IMR-90 (cell line): ENCODE results near the gene ATG5. TPM values are rescaled to one million over a fixed set of nuclear protein-coding genes. Genes with fewer than 3 reads are reported as not detected.

Experiments
- ATAC-seq: fragments of 200-7000 bp; cut with Tn5 transposase; 2 replicates; pipeline ENCODE4 v1.9.1; 2020; ENCODE audit warnings: low read depth, mild to moderate bottlenecking, moderate library complexity
- BruUV-seq: library from RNA; stranded (reverse); fragments of 400-500 nt; replicated peaks from 2 replicates; lab custom pipeline; 2021; lab: Mats Ljungman, UMichigan
- CTCF ChIA-PET: fragments of 300-600 bp; formaldehyde crosslinking; extraction: SDS; loops from one replicate; lab custom pipeline; 2021; ENCODE audit warnings: antibody characterized with exemption; lab: Yijun Ruan, JAX
- POLR2A ChIA-PET: fragments of 300-600 bp; sonication (Branson Sonifier 250); formaldehyde crosslinking; loops from one replicate; lab custom pipeline; 2022; ENCODE audit warnings: antibody characterized with exemption; ENCODE audit not compliant: unreplicated experiment; lab: Charles Lee
- DNase-seq: peaks from one replicate; pipeline ENCODE4 v3.0.0; 2013
- H2AFZ ChIP-seq: replicated peaks from 2 replicates; pipeline ENCODE3; 2013; ENCODE audit warnings: low read length, mild to moderate bottlenecking; ENCODE audit not compliant: poor library complexity
- H2AK5ac ChIP-seq: 2 replicates; pipeline ENCODE4 v1.6.1; 2013; ENCODE audit warnings: low read depth, low read length, inconsistent platforms
- H2AK9ac ChIP-seq: replicated peaks from 2 replicates; pipeline ENCODE3; 2013; ENCODE audit warnings: mild to moderate bottlenecking, low read depth, low read length, moderate library complexity; ENCODE audit not compliant: poor library complexity
- H2BK120ac ChIP-seq: 2 replicates; pipeline ENCODE4 v1.6.1; 2013; ENCODE audit warnings: low read depth, low read length, inconsistent platforms
- H2BK15ac ChIP-seq: 3 replicates; pipeline ENCODE4 v1.6.1; 2013; ENCODE audit warnings: low read depth, low read length, inconsistent platforms
- H2BK20ac ChIP-seq: 2 replicates; pipeline ENCODE4 v1.6.1; 2013; ENCODE audit warnings: low read depth, mild to moderate bottlenecking, inconsistent platforms, low read length, moderate library complexity
- H2BK5ac ChIP-seq: 2 replicates; pipeline ENCODE4 v1.6.1; 2013; ENCODE audit warnings: mild to moderate bottlenecking, low read depth, low read length, inconsistent platforms; ENCODE audit not compliant: poor library complexity, severe bottlenecking
- H3K14ac ChIP-seq: replicated peaks from 2 replicates; pipeline ENCODE4 v1.6.1; 2013; ENCODE audit warnings: low read depth, low read length, inconsistent platforms
- H3K18ac ChIP-seq: 2 replicates; pipeline ENCODE4 v1.6.1; 2013; ENCODE audit warnings: low read depth, low read length, control low read depth
- H3K23ac ChIP-seq: 2 replicates; pipeline ENCODE4 v1.6.1; 2013; ENCODE audit warnings: low read depth, low read length, inconsistent platforms
- H3K27ac ChIP-seq: 2 replicates; pipeline ENCODE4 v1.5.1; 2013; ENCODE audit warnings: mild to moderate bottlenecking, control low read depth, low read length; ENCODE audit not compliant: insufficient read depth
- H3K27me3 ChIP-seq: 2 replicates; pipeline ENCODE4 v1.6.1; 2013; ENCODE audit warnings: low read length; ENCODE audit not compliant: control insufficient read depth, insufficient read depth
- H3K36me3 ChIP-seq: 2 replicates; pipeline ENCODE4 v1.6.1; 2013; ENCODE audit warnings: low read length, mixed read lengths; ENCODE audit not compliant: control insufficient read depth, insufficient read depth
- H3K4ac ChIP-seq: 2 replicates; pipeline ENCODE4 v1.6.1; 2013; ENCODE audit warnings: low read depth, low read length, inconsistent platforms
- H3K4me1 ChIP-seq: 2 replicates; pipeline ENCODE4 v1.6.1; 2013; ENCODE audit warnings: low read length, mixed read lengths; ENCODE audit not compliant: control insufficient read depth, insufficient read depth
- H3K4me2 ChIP-seq: 2 replicates; pipeline ENCODE4 v1.6.1; 2013; ENCODE audit warnings: low read depth, mild to moderate bottlenecking, control low read depth, low read length, moderate library complexity
- H3K4me3 ChIP-seq: 2 replicates; pipeline ENCODE4 v1.5.1; 2013; ENCODE audit warnings: low read depth, mild to moderate bottlenecking, control low read depth, low read length, moderate library complexity; ENCODE audit not compliant: insufficient read depth
- H3K56ac ChIP-seq: 2 replicates; pipeline ENCODE4 v1.6.1; 2013; ENCODE audit warnings: low read length, inconsistent platforms; ENCODE audit not compliant: insufficient read depth; ENCODE audit errors: extremely low read depth
- H3K79me1 ChIP-seq, 2 experiments: 2 replicates each; pipeline ENCODE4 v1.6.1; 2013; ENCODE audit warnings: low read length in 2 of 2, inconsistent platforms in 1 of 2, low read depth in 1 of 2
- H3K9ac ChIP-seq: 2 replicates; pipeline ENCODE4 v1.6.1; 2013; ENCODE audit warnings: low read depth, low read length, control low read depth
- H3K9me1 ChIP-seq: 2 replicates; pipeline ENCODE4 v1.6.1; 2013; ENCODE audit warnings: low read length, inconsistent platforms; ENCODE audit not compliant: insufficient read depth
- H3K9me3 ChIP-seq: 2 replicates; pipeline ENCODE4 v1.6.1; 2013; ENCODE audit warnings: low read length; ENCODE audit not compliant: control insufficient read depth, insufficient read depth
- H4K20me1 ChIP-seq: 2 replicates; pipeline ENCODE4 v1.6.1; 2013; ENCODE audit warnings: low read length, inconsistent platforms; ENCODE audit not compliant: insufficient read depth
- H4K5ac ChIP-seq: 2 replicates; pipeline ENCODE4 v1.6.1; 2013; ENCODE audit warnings: mild to moderate bottlenecking, low read depth, low read length, control low read depth
- H4K8ac ChIP-seq, 2 experiments: 2 replicates each; pipeline ENCODE4 v1.6.1; 2013; ENCODE audit warnings: low read depth in 2 of 2, low read length in 2 of 2, control low read depth in 1 of 2, inconsistent platforms in 1 of 2
- H4K91ac ChIP-seq: 2 replicates; pipeline ENCODE4 v1.6.1; 2013; ENCODE audit warnings: low read depth, low read length, inconsistent platforms; ENCODE audit not compliant: insufficient read depth
- BHLHE40 ChIP-seq: fragments of 150-350 bp; IDR thresholded peaks from 2 replicates; pipeline ENCODE4 v1.6.1; 2016; ENCODE audit warnings: mild to moderate bottlenecking, low read depth, low read length
- CEBPB ChIP-seq: IDR thresholded peaks from 2 replicates; pipeline ENCODE4 v1.6.1; 2012; ENCODE audit warnings: low read depth, low read length, improper control_type of control experiment
- CHD1 ChIP-seq: IDR thresholded peaks from 2 replicates; pipeline ENCODE4 v1.6.1; 2012; ENCODE audit warnings: low read depth, low read length, improper control_type of control experiment
- CTCF ChIP-seq: conservative IDR thresholded peaks from 2 replicates; pipeline ENCODE4 v1.5.1; 2012; ENCODE audit warnings: mild to moderate bottlenecking, low read depth, low read length, improper control_type of control experiment
- FOS ChIP-seq: fragments of 150-350 bp; IDR thresholded peaks from 2 replicates; pipeline ENCODE4 v1.6.1; 2016; ENCODE audit warnings: low read depth, low read length
- MAFK ChIP-seq: IDR thresholded peaks from 2 replicates; pipeline ENCODE4 v1.6.1; 2012; ENCODE audit warnings: low read depth, low read length, improper control_type of control experiment
- MAZ ChIP-seq: IDR thresholded peaks from 2 replicates; pipeline ENCODE4 v1.6.1; 2012; ENCODE audit warnings: low read depth, mild to moderate bottlenecking, low read length, improper control_type of control experiment, moderate library complexity, borderline replicate concordance
- MXI1 ChIP-seq: IDR thresholded peaks from 2 replicates; pipeline ENCODE4 v1.6.1; 2012; ENCODE audit warnings: low read depth, mild to moderate bottlenecking, low read length, moderate library complexity, borderline replicate concordance
- NFE2L2 ChIP-seq: fragments of 150-350 bp; IDR thresholded peaks from 2 replicates; pipeline ENCODE4 v1.6.1; 2016; ENCODE audit warnings: low read depth, mild to moderate bottlenecking, low read length
- POLR2A ChIP-seq: IDR thresholded peaks from 2 replicates; pipeline ENCODE4 v1.6.1; 2012; ENCODE audit warnings: mild to moderate bottlenecking, low read depth, low read length
- RAD21 ChIP-seq: IDR thresholded peaks from 2 replicates; pipeline ENCODE4 v1.6.1; 2012; ENCODE audit warnings: low read length, improper control_type of control experiment
- RCOR1 ChIP-seq: IDR thresholded peaks from 2 replicates; pipeline ENCODE4 v1.6.1; 2012; ENCODE audit warnings: mild to moderate bottlenecking, low read length, improper control_type of control experiment; ENCODE audit not compliant: insufficient replicate concordance
- RFX5 ChIP-seq: IDR thresholded peaks from 2 replicates; pipeline ENCODE4 v1.8.0; 2012; ENCODE audit warnings: low read depth, mild to moderate bottlenecking, low read length, moderate library complexity
- WGBS, 2 experiments: methylation state at CpG; one replicate each; pipeline versions ENCODE4 v1.1.5 to v1.1.7; 2013; ENCODE audit warnings: missing lambda C conversion rate in 2 of 2; ENCODE audit not compliant: insufficient read length in 1 of 2; ENCODE audit errors: extremely low coverage in 2 of 2; 5-methylcytosine and 5-hydroxymethylcytosine counted together
- dilution Hi-C: fragments of 300-500 bp; cut with HindIII; formaldehyde crosslinking; loops from one replicate; pipeline ENCODE4 v1.14.3; 2018; ENCODE audit warnings: low sequenced_read_pairs; ENCODE audit not compliant: unreplicated experiment
- in situ Hi-C: fragments of 300-500 bp; cut with MboI; formaldehyde crosslinking; loops from 3 replicates; pipeline ENCODE4 v1.14.3; 2019; ENCODE audit warnings: low sequenced_read_pairs, inconsistent platforms, mixed read lengths
- intact Hi-C: fragments of 100-400 bp; cut with micrococcal nuclease; formaldehyde crosslinking; loops from 2 replicates; pipeline ENCODE4 v1.10.0; 2022
- polyA plus RNA-seq, 3 experiments: library from polyadenylated mRNA; depleted of rRNA; stranded (reverse); fragments of >200 nt; gene quantifications; 2 replicates each; pipeline ENCODE4 v1.2.3, GENCODE V29; 2012; ENCODE audit warnings: low replicate concordance in 1 of 3
- total RNA-seq: library from RNA; depleted of rRNA; stranded (reverse); fragments of >200 nt; gene quantifications from 2 replicates; pipeline ENCODE4 v1.2.3, GENCODE V29; 2012

Gene ATG5
- total and polyA plus RNA-seq, 2 of the 4 experiments (the other 2 are of a cell fraction): 13.5 to 28.0 TPM

DNA sequence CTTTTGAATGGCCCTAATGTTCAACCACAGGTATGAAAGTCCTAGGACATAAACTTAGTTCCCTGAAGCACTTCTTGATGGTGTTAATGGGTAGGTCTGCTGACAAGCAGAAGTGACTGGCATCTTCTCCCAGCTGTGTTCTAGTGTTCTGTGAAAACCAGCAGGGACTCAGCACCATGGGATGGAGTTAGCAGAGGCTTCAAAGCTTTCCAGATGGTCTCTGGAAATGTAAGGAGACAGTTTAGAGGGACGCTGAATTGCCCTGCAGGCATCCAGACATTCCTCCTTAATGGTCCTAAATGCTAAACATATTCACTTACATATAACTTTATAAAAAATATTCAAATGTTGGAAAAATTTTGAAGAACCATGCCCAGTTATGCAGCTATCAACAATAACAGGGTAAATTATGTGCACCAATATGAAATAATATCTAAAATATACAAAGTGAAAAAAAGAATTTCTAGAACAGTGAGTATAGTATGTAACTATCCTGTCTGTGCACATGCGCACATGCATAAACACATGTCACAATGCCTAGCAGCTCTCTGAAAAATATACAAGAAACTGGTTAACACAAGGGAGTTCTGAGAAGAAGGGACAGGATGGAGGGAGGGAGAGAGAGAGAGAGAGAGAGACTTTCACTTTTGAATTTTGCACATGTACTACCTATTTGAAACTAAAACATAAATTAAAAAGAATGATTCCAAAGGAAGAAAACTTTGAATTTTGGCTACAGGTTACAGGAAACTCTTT is 152.3 kb downstream of the ATG5 start:
- Histone ChIP-seq H2AK9ac (no peak overlapping the region), H3K9me1 (peaks cover 2% of the 10 kb centered on the region), H3K9ac (no peak overlapping the region), H3K4me3 (no peak overlapping the region), H2BK15ac (no peak overlapping the region), H3K79me1 (no peaks in the 10 kb centered on the region), H4K8ac (no peak overlapping the region), H4K20me1 (no peaks in the 10 kb centered on the region), H4K91ac (no peak overlapping the region), H2BK120ac (no peak overlapping the region), H4K5ac (no peak overlapping the region), H3K56ac (no peak overlapping the region), H3K27ac (no peak overlapping the region), H3K9me3 (no peaks in the 10 kb centered on the region), H3K36me3 (no peaks in the 10 kb centered on the region), H3K23ac (no peak overlapping the region), H2AK5ac (no peak overlapping the region), H3K27me3 (no peaks in the 10 kb centered on the region), H2AFZ (no peak overlapping the region), H2BK20ac (0 out of 2 replicates have a peak overlapping the region, but pooled peaks have one; percentile 55), H3K4ac (no peak overlapping the region), H3K14ac (no peak overlapping the region), H3K4me2 (no peak overlapping the region), H3K18ac (no peak overlapping the region; the same call in 1 of the 2 replicates), H3K4me1 (peaks cover 3% of the 10 kb centered on the region; the same call in 1 of the 2 replicates), H2BK5ac (no peak overlapping the region)
- POLR2A ChIA-PET: no interaction called here
- no CpG with 5 or more reads among the region's 2 CpGs for WGBS, 2 experiments
- in situ Hi-C loops (no loop called here), intact Hi-C loops (no loop called here), dilution Hi-C loops (no loop called here)
- ATAC-seq: no peak
- CTCF ChIA-PET: interaction anchor here (0.5 to 1.8 kb wide), 2 partner anchors 9 to 23 kb away, joined by 4 to 5 read pairs; no protein-coding TSS in a partner anchor
- DNase-seq: no peak
- TF ChIP-seq MAZ (no peak), RFX5 (no peak), CEBPB (no peak), MXI1 (no peak), FOS (no peak), MAFK (no peak), POLR2A (no peak), NFE2L2 (no peak), RCOR1 (no peak), CHD1 (no peak), RAD21 (no peak), BHLHE40 (no peak), CTCF (no peak)
- BruUV-seq: no TSS peak
